ENCODE results near the gene ARID3A.
"Not testable (repeated sequence)": the region's sequence is repeated elsewhere in the genome, so short reads cannot be mapped to it uniquely, and the experiment has no call there.

ARID3A gene

DNA sequence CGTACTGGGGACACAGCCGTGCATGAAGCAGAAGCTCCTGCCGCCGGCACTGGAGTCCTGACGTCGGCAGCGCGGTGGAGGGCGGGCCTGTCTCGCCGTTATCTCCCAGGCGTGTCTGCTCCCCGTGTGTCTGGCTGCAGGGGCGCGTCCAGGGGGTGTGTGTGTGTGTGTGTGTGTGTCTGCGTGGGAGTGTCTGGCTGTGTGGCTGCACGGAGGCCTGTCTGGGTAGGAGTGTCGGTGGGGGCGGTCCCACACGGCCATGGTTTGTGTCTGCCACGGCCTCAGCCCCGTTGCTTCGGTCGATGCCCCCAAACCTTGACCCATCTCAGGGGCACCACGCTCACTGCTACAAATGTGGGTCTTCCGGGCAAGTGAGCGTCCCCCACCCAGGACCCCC is 18.3 kb downstream of the ARID3A start:
- DNase-seq (ENCODE audit: insufficient read length, low spot score) (no peak), FAIRE-seq (no peak)

- FAIRE-seq, result no peak
Measured at GRCh38 chr19:944663-945241, 18.9 kb downstream of the ARID3A start.

DNA sequence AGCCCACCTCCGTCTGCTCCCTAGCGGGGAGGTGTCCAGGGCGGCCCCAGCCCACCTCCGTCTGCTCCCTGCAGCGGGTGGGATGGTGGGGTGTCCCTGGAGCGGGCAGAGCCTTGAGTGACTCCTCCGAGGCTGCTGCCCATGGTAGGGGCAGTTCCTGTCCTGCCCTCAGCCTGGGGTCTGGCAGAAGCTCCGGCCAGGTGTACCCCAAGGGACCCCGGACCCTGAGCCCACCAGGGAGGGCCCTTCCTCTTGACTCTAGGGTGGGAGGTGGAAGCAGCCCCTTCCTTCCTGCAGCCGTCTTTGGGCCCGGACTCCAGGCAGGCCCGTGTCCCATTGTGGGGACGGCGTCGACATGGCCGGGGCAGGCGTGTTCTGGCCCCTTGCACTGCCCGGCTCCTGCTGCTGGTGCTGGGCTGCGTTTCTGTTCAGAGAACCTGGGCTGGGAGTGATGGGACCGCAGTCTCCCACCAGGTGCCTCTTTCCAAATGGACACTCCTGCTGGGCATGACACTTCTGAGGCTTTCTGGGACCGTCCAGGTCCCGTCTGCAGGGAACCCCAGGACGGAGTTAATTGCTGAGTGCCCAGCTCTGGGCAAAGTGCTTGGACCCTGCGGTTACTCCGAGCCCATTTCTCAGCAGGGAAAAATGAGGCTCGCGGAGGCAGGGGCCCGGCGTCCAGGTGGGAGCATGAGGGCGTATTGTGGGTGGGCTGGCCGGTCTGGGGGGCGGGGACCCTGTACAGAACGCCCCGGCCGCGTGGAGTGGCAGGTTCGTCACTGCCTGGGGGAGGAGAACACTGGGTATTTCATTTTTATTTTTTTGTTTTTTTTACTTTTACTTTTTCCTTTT is 19.8 kb downstream of the ARID3A start:
- DNase-seq (ENCODE audit: insufficient read length, low spot score) (no peak), FAIRE-seq (no peak)

More at GRCh38 chr19:944663-945241, 18.9 kb downstream of the ARID3A start:
- no peak for DNase-seq (ENCODE audit: insufficient read length, low spot score)

DNA sequence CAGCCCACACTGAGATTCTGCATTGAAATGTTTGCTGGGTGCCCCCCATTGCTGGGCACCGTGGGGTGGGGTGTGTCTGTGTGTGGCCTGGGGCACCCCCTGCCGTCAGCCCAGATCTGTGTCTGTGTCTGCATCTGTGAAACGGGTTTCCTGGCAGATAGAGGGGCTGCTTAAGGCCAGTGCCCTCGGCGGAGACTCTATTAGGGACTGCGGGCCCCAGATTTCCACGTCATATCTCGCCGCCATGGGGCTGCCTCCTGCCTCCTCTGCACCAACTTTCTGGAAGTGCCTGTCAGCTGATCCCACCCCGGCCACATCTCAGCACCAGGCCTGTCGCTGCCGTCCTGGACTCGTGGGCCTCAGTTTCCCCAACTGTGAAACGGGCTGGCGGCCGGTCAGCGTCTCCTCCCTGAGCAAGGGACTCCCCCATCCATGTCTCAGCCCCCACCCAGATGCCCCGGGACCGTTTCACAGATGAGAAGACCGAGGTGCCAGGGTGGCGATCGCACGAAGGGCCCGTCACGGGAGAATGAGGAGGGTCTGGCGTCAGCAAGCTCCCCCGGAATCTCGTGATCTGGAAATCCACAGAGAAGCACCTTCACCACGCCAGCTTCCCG is 21.4 kb downstream of the ARID3A start:
- peak; percentile 45 for FAIRE-seq

DNA sequence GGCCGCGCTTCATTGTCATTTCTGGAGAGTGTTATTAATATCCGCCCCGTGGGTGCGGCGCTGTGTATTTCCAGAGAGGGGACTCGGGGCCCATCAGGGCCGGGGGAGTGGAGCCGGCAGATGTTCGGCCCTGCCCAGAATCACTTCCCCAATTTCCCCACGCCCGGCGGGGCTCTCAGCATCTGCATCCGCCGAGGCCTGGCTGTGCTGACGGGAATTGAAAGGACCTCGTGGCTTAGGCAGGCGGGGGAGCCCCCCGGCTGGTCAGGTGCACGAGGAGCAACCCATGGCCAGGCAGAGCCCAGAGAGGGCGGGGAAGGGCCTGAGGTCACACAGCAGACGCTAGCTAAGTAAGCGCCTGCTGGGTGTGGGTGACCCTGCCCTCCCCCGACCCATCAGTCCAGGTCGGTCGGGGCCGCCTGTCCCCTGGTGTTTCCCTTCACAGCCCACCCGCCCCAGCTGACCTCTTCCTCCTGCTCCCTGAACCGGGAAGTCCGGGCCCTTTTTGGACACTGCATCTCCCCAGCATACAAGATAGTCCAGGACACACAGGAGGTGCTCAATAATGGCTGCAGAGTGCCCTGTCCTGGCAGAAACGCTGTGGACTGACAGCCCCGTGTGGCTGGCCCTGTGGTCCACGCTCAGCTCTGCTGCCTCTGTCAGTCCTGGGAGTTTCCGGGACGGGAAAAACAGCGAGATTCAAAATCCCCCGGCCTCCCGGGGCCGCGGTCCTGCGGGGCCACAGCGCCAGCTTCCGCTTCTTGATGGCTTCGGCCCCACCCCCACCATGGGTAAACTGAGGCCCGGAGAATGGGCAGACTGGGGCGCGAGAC is 22.1 kb downstream of the ARID3A start:
- DNase-seq (ENCODE audit: insufficient read length, low spot score) (peak; percentile 93), FAIRE-seq (peak; percentile 97)

More for the DNA sequence above, 21.4 kb downstream of the ARID3A start:
- DNase-seq (ENCODE audit: insufficient read length, low spot score), result no peak

DNA sequence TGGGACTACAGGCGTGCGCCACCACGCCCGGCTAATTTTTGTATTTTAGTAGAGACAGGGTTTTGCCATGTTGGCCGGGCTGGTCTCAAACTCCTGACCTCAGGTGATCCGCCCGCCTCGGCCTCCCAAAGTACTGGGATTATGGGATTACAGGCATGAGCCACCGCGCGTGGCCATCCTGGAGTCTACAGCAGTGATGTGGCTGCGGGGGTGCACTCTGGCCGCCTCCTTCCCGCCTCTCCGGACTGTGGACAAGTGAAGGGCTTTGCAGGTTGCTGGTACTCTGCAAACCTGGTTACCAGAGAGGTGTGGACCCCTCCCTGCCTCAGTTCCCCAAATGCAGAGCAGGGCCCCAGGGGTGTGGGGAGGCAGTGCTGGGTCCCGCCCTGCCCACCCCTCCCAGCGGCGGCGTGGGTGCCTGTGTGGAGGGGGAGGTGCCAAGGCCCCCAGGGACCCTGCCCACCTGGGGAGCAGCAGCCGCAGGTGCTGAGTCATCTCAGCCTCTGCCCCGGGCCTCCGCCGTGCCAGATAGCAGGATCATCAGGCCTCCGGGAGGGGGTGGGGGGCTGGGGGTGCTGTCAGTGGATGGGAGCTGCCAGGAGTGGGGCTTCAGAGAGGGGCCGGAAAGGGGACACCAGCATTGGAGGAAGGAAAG is 23.1 kb downstream of the ARID3A start:
- DNase-seq (ENCODE audit: insufficient read length, low spot score) (no peak), FAIRE-seq (no peak)

GRCh38 chr19:950352-951066 is 24.7 kb downstream of the ARID3A start:
- DNase-seq (ENCODE audit: insufficient read length, low spot score), result no peak
- FAIRE-seq, result no peak

- FAIRE-seq, result peak; percentile 45
Measured at GRCh38 chr19:952049-952679, 26.3 kb downstream of the ARID3A start.

GRCh38 chr19:952680-953444 is 27.0 kb downstream of the ARID3A start:
- FAIRE-seq (peak; percentile 78), DNase-seq (ENCODE audit: insufficient read length, low spot score) (no peak)

More at GRCh38 chr19:952049-952679, 26.3 kb downstream of the ARID3A start:
- DNase-seq (ENCODE audit: insufficient read length, low spot score), result no peak

DNA sequence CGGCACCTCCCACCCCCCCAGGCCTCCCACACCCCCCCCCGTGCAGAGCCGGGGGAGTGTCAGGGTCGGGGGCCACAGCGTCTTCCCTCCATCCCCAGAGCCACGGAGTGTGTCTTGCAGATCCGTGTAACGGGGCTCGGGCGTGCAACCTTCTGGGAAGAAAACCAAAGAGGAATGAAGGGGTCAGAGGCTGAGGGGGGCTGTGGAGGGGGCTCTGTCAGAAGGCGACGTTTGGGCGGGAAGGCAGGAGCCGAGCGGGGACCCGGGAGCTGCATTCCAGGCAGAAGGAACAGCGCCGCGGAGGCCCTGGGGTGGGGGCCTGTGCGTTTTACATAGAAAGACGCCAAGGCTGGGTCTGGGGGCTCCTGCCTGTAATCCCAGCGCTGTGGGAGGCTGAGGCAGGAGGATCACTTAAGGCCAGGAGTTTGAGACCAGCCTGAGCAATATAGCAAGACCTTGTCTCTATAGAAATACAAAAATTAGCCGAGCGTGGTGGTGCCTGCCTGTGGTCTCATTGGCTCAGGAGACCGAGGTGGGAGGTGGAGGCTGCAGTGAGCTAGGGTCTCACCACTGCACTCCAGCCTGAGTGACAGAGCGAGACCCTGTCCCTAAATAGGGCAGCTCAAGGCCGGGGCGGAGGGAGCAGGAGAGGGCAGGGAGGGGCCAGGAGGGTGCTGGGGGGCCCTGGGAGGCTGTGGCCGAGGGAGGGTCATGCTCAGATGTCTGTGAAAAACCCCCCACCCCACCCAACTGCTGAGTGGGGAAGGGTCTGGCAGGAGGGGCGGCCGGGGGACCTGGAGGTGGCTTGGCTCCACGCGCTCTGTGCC is 27.8 kb downstream of the ARID3A start:
- FAIRE-seq (no peak), DNase-seq (ENCODE audit: insufficient read length, low spot score) (no peak)

- DNase-seq (ENCODE audit: insufficient read length, low spot score) (no peak), FAIRE-seq (no peak)
Measured at GRCh38 chr19:954272-954671, 28.4 kb downstream of the ARID3A start.

- DNase-seq (ENCODE audit: insufficient read length, low spot score) (peak; percentile 89), FAIRE-seq (peak; percentile 92)
Measured at GRCh38 chr19:954672-955494, 29.0 kb downstream of the ARID3A start.

GRCh38 chr19:955803-956765 is 30.2 kb downstream of the ARID3A start:
- no peak for DNase-seq (ENCODE audit: insufficient read length, low spot score)
- no peak for FAIRE-seq

- DNase-seq (ENCODE audit: insufficient read length, low spot score) (no peak), FAIRE-seq (no peak)
Measured at GRCh38 chr19:956766-957440, 31.1 kb downstream of the ARID3A start.

DNA sequence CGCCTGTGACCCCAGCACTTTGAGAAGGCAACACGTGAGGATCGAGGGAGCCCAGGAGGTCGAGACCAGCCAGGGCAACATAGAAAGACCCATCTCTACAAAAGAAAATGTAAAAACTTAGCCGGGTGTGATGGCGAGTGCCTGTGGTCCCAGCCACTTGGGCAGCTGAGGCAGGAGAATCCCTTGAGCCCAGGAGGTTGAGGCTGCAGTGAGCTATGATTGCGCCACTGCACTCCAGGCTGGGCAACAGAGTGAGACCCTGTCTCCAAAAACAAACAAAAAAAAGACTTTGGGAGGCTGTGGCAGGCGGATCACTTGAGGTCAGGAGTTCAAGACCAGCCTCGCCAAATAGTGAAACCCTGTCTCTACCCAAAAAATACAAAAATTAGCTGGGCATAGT is 31.7 kb downstream of the ARID3A start:
- not testable (repeated sequence) for DNase-seq (ENCODE audit: insufficient read length, low spot score); FAIRE-seq
